WTC11 (cell line): ENCODE data around the gene MIDN.

ENCODE experiments used
- CBFB ChIP-seq: sonication (generic); formaldehyde crosslinking; IDR thresholded peaks from 2 replicates; pipeline ENCODE4 v1.8.1; 2022; ENCODE audit warnings: mild to moderate bottlenecking, low read depth, missing genetic modification reagents
- CREB1 ChIP-seq: sonication (generic); formaldehyde crosslinking; IDR thresholded peaks from 2 replicates; pipeline ENCODE4 v1.8.0; 2023; ENCODE audit warnings: mild to moderate bottlenecking, missing genetic modification reagents
- CTCF ChIP-seq: fragments of 200-600 bp; IDR thresholded peaks from 2 replicates; pipeline ENCODE4 v1.8.0; 2022; ENCODE audit warnings: antibody characterized with exemption
- ELF4 ChIP-seq: sonication (generic); formaldehyde crosslinking; IDR thresholded peaks from 2 replicates; pipeline ENCODE4 v1.8.1; 2022; ENCODE audit warnings: low read depth, mild to moderate bottlenecking, moderate library complexity, missing genetic modification reagents
- ESRRA ChIP-seq: sonication (generic); formaldehyde crosslinking; IDR thresholded peaks from 2 replicates; pipeline ENCODE4 v1.8.1; 2022; ENCODE audit warnings: mild to moderate bottlenecking, missing genetic modification reagents, borderline replicate concordance
- JAZF1 ChIP-seq: fragments of 250-450 bp; sonication (Bioruptor Pico); IDR thresholded peaks from 2 replicates; pipeline ENCODE4 v1.9.0; 2021; ENCODE audit warnings: moderate library complexity, mild to moderate bottlenecking, inconsistent platforms
- MAX ChIP-seq: sonication (generic); formaldehyde crosslinking; IDR thresholded peaks from 2 replicates; pipeline ENCODE4 v1.8.0; 2022; ENCODE audit warnings: mild to moderate bottlenecking, missing genetic modification reagents
- SP1 ChIP-seq: sonication (generic); formaldehyde crosslinking; conservative IDR thresholded peaks from 2 replicates; pipeline ENCODE4 v1.8.1; 2022; ENCODE audit warnings: missing genetic modification reagents
- ZNF232 ChIP-seq: sonication (generic); formaldehyde crosslinking; IDR thresholded peaks from 2 replicates; pipeline ENCODE4 v1.8.0; 2022; ENCODE audit warnings: mild to moderate bottlenecking, missing genetic modification reagents
- ZNF263 ChIP-seq: sonication (generic); formaldehyde crosslinking; IDR thresholded peaks from 2 replicates; pipeline ENCODE4 v1.8.1; 2022; ENCODE audit warnings: low read depth, mild to moderate bottlenecking, moderate library complexity, missing genetic modification reagents

GRCh38 chr19:1229056-1229923, 19.1 kb upstream of the MIDN start:
- TF ChIP-seq MAX (CRISPR knock-in tag): no peak
- TF ChIP-seq CTCF: no peak
- TF ChIP-seq CREB1 (CRISPR knock-in tag): no peak
- no peak for TF ChIP-seq SP1 (CRISPR knock-in tag)
- no peak for TF ChIP-seq ZNF232
- no peak for TF ChIP-seq JAZF1 (CRISPR knock-in tag)
- no peak for TF ChIP-seq ESRRA (CRISPR knock-in tag)
- TF ChIP-seq ELF4: no peak
- no peak for TF ChIP-seq ZNF263 (CRISPR knock-in tag)
- no peak for TF ChIP-seq CBFB (CRISPR knock-in tag)
